Effector memory CD4-positive, alpha-beta T cell (primary cell): ENCODE measurements around the gene UFM1.
"Not testable (repeated sequence)": the region's sequence is repeated elsewhere in the genome, so short reads cannot be mapped to it uniquely, and the experiment has no call there.

Experiments
- DNase-seq, 3 donors: peaks; one replicate each; pipeline ENCODE4 v3.0.0-alpha.2; 2020
- H3K27ac ChIP-seq: 2 replicates; pipeline ENCODE4 v1.7.0; 2013; ENCODE audit warnings: mild to moderate bottlenecking, low read length, moderate library complexity; ENCODE audit not compliant: insufficient read depth, poor library complexity, severe bottlenecking
- H3K27me3 ChIP-seq: replicated peaks from 2 replicates; pipeline ENCODE4 v1.7.0; 2013; ENCODE audit warnings: mild to moderate bottlenecking, low read length; ENCODE audit not compliant: insufficient read depth, control insufficient read depth, poor library complexity, severe bottlenecking
- H3K36me3 ChIP-seq: 2 replicates; pipeline ENCODE4 v1.7.0; 2013; ENCODE audit warnings: mild to moderate bottlenecking, low read length, moderate library complexity; ENCODE audit not compliant: control insufficient read depth, insufficient read depth
- H3K4me1 ChIP-seq: 2 replicates; pipeline ENCODE4 v1.7.0; 2013; ENCODE audit warnings: low read length, mild to moderate bottlenecking; ENCODE audit not compliant: control insufficient read depth, insufficient read depth, poor library complexity, severe bottlenecking
- H3K4me3 ChIP-seq: 2 replicates; pipeline ENCODE4 v1.7.0; 2013; ENCODE audit warnings: low read length, low read depth, mild to moderate bottlenecking; ENCODE audit not compliant: insufficient read depth, poor library complexity, severe bottlenecking
- H3K9me3 ChIP-seq: 2 replicates; pipeline ENCODE4 v1.7.0; 2013; ENCODE audit warnings: mild to moderate bottlenecking, low read length, moderate library complexity; ENCODE audit not compliant: control insufficient read depth

The UFM1 gene

DNA sequence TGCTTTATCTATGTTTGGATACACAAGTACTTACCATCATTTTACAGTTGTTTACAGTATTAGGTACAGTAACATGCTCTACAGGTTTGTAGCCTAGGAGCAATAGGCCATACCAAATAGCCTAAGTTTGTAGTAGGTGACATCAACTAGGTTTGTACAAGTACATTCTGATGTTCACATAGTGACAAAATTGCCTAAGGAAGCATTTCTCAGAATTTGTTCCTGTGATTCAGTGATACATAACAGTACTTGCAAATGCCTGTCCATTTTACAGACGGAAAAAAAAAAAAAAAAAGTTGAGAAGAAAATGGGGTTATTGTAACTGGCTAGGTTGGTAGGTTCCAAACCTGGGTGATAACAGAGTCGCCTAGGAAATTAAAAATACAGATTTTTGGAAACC is 13.6 kb downstream of the UFM1 start:
- H3K4me1 ChIP-seq, result no peaks in the 10 kb centered on the region
- H3K9me3 ChIP-seq, result no peaks in the 10 kb centered on the region
- H3K36me3 ChIP-seq, result peaks cover 35% of the 10 kb centered on the region
- no peak overlapping the region for H3K4me3 ChIP-seq
- no peak overlapping the region for H3K27ac ChIP-seq
- DNase-seq, result no peak
- no peaks in the 10 kb centered on the region for H3K27me3 ChIP-seq

DNA sequence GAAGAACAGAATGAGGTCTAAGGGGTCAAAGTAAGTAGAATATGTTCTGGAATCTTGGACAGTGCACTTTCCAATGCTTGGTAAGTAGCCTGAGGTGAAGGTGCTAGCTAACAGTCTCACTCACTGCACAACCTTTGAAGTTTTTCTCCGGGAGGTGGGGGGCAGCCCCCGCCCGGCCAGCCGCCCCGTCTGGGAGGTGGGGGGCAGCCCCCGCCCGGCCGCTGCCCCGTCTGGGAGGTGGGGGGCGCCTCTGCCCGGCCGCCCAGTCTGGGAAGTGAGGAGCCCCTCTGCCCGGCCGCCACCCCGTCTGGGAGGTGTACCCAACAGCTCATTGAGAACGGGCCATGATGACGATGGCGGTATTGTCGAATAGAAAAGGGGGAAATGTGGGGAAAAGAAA is 14.1 kb downstream of the UFM1 start:
- peaks cover 35% of the 10 kb centered on the region for H3K36me3 ChIP-seq
- not testable (repeated sequence) for DNase-seq, H3K4me1 ChIP-seq, H3K4me3 ChIP-seq, H3K27me3 ChIP-seq, H3K9me3 ChIP-seq, H3K27ac ChIP-seq

DNA sequence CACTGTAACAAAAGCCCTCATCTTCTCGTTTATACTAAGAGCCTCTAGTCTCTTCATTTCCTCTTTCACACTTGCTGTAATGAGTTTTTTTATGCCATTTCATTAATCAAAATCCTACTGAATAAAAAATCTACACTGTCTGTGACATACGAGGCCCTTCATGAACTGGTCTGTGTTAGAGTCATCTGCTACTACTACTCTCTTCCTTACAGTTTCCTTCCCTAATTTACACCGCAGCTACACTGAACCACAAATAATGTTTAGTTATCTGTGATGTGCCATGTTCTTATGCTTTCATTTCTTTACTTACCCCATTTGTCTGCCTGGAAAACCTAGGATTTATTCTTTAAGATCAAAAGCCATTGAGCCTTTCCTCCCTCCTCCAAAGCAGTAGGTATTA is 16.0 kb downstream of the UFM1 start:
- Histone ChIP-seq H3K9me3 (no peaks in the 10 kb centered on the region), H3K27ac (no peak overlapping the region), H3K36me3 (peaks cover 27% of the 10 kb centered on the region), H3K27me3 (no peaks in the 10 kb centered on the region), H3K4me3 (no peak overlapping the region), H3K4me1 (no peaks in the 10 kb centered on the region)
- no peak for DNase-seq

DNA sequence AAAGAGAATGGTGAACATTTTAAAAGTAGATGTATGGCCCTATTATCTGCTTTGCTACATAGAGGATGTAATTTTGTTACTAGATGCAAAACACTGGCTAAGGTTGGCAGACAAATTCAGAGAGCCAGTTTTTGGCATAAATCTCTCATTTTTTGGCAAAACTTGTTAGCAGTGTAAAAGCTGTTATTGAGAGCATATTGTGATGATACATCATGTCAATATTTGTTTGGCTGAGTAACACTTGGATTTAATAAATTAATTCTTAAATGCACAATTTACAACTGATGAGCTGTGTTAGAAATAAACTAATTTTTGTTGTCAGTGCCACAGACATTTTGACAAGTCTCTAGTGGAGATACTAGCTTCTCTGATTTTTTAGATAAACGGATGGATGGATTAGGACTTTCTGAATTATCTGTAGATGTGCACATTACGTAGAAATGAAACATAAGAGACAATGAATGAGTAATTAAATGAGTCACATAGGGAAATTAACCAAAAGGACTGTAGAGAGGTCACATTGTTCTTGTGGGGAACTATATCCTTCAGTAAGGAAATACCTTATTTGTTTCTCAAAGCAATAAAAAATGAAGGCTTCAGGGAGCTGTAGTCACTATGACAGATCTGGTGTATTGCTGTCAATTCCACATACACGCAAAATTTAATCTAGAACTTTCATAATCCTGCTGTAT is 17.4 kb downstream of the UFM1 start:
- no peaks in the 10 kb centered on the region for H3K9me3 ChIP-seq
- H3K27ac ChIP-seq, result no peak overlapping the region
- H3K36me3 ChIP-seq, result peaks cover 14% of the 10 kb centered on the region
- no peak overlapping the region for H3K4me3 ChIP-seq
- DNase-seq, result no peak
- H3K27me3 ChIP-seq, result no peaks in the 10 kb centered on the region
- no peaks in the 10 kb centered on the region for H3K4me1 ChIP-seq

DNA sequence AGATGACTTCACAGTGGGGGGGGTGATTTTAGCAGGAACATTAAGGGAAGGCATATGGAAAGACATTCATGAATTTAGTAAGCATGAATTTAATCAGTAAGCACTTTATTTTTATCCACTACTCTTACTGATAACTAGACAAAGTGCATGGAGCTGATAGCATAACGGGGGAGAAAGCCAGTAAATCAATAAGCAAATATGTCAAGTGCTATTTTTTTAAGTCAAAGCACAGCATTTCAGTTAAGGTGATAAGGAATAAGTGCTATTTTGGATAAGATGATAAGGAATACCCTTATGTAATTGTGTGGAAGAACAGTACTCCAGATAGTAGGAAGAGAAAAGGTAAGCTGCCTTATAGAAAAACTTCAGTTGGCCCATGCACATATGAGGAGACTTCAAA is 19.4 kb downstream of the UFM1 start:
- H3K9me3 ChIP-seq, result no peaks in the 10 kb centered on the region
- no peak for DNase-seq
- H3K4me3 ChIP-seq, result no peak overlapping the region
- H3K27ac ChIP-seq, result no peak overlapping the region
- no peaks in the 10 kb centered on the region for H3K27me3 ChIP-seq
- no peaks in the 10 kb centered on the region for H3K36me3 ChIP-seq
- H3K4me1 ChIP-seq, result no peaks in the 10 kb centered on the region

DNA sequence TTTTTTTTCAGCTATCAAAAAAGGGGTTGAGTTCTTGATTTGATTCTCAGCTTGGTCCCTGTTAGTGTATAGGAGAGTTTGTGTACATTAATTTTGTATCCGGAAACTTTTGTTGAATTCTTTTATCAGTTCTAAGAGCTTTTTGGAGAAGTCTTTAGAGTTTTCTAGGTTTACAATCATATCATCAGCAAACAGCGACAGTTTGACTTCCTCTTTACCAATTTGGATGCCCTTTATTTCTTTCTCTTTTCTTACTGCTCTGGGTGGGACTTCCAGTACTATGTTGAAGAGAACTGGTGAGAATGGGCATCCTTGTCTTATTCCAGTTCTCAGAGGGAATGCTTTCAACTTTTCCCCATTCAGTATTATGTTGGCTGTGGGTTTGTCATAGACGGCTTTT is 20.4 kb downstream of the UFM1 start:
- not testable (repeated sequence) for H3K9me3 ChIP-seq, H3K4me1 ChIP-seq, H3K36me3 ChIP-seq, H3K4me3 ChIP-seq, H3K27ac ChIP-seq, H3K27me3 ChIP-seq, DNase-seq

DNA sequence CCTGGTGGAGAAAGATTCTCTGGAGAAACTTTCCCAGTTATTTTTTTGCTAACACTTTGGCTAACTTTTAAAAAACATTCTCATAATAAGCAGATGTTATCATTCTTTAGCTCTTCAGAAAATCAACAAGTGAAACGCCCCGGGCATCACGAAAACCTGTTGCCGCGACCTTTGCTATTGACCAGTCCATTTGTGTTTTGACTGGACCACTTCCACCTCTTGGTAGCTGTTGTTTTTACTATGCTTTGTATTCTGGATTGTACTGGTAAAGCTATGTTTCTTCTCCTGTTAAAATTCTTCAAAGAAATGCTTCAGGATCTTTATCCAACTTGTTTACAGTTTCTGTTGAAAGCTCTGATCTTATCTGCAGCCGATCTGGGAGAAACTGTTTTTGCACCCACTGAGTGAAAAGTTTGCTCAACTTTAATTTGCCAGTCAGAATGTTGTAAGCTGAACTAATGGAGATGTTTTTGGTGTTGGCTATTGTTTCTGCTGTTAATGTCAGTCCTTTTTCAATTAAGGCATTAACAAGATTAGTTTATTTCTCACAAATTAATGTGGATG is 23.3 kb downstream of the UFM1 start:
- Histone ChIP-seq H3K9me3 (no peaks in the 10 kb centered on the region), H3K36me3 (no peaks in the 10 kb centered on the region), H3K27ac (no peak overlapping the region), H3K4me1 (no peaks in the 10 kb centered on the region), H3K4me3 (no peak overlapping the region), H3K27me3 (no peaks in the 10 kb centered on the region)
- DNase-seq, result no peak

DNA sequence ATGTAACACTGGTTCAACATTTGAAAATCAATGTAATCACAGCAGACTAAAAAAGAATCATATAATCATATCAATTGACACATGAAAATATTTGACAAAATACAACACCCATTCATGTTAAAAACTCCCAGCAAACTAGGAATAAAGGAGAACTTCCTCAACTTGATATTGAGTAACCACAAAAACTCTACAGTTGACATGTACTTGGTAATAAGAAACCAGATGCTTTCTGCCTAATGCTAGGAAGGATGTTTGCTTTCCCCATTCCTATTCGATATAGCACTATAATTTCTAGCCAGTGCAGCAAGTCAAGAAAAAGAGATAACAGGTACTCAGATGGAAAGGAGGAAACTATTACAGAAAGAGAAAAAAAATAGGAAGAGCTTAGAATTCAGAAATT is 26.9 kb downstream of the UFM1 start:
- Histone ChIP-seq H3K4me1 (no peaks in the 10 kb centered on the region), H3K27ac (no peak overlapping the region), H3K36me3 (no peaks in the 10 kb centered on the region), H3K9me3 (no peaks in the 10 kb centered on the region), H3K27me3 (no peaks in the 10 kb centered on the region), H3K4me3 (no peak overlapping the region)
- DNase-seq, result no peak

DNA sequence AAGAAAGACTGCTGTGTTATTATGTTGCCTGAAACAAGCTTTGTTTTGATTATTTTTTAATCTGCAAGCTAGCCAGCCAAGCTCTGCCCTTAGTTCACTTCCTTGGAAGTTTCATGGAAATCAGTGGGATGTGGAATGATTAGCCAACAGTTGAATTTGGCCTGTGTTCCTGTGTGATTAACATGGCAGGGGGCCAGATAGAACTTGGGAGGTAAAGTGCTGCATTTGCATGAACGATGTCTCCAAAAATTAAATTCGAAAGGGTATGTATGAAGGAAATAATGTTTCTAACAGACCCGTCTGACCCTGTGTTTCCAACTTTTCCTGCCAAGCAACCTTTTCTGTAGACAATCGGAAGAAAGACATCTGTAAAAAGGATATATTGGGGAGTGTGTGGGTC is 32.2 kb downstream of the UFM1 start:
- Histone ChIP-seq H3K36me3 (no peaks in the 10 kb centered on the region), H3K27ac (no peak overlapping the region), H3K27me3 (no peaks in the 10 kb centered on the region), H3K4me3 (no peak overlapping the region), H3K9me3 (no peaks in the 10 kb centered on the region), H3K4me1 (no peaks in the 10 kb centered on the region)
- DNase-seq, result no peak

DNA sequence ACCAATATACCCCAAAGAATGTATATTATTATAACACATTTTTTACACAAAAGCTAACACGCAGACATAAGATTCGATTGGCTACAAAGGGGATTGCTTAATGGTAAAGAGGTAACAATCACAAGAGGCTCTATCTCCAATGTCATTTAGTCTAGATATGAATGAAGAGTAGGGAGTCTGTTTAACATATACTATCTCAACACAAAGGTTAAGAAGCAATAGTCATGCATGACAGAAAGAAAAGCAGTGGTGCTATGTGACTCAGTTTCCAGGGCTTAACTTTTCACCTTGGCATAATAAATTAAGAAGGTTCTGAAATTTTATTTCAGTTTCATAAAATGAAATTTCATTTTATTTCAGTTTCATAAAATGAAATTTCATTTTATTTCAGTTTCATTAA is 33.3 kb downstream of the UFM1 start:
- Histone ChIP-seq H3K9me3 (no peaks in the 10 kb centered on the region), H3K4me1 (no peaks in the 10 kb centered on the region), H3K27ac (no peak overlapping the region), H3K36me3 (no peaks in the 10 kb centered on the region), H3K4me3 (no peak overlapping the region), H3K27me3 (no peaks in the 10 kb centered on the region)
- no peak for DNase-seq
